Stimulated activated naive CD8-positive, alpha-beta T cell treated with anti-CD3 and anti-CD28 coated beads, Interleukin-15, Interleukin-2, amounts not matched to agents 100 U/mL and 50 U/mL, for 24 hours (primary cell): Measurements from ENCODE around the gene PGM1.
"Not testable (repeated sequence)": the region's sequence is repeated elsewhere in the genome, so short reads cannot be mapped to it uniquely, and the experiment has no call there.

Source experiments
- ATAC-seq: fragments of 150-1000 bp; cut with Tn5 transposase; one replicate; pipeline ENCODE4 v1.10.0; 2021
- DNase-seq: peaks from one replicate; pipeline ENCODE4 v3.0.0; 2021

The PGM1 gene

DNA sequence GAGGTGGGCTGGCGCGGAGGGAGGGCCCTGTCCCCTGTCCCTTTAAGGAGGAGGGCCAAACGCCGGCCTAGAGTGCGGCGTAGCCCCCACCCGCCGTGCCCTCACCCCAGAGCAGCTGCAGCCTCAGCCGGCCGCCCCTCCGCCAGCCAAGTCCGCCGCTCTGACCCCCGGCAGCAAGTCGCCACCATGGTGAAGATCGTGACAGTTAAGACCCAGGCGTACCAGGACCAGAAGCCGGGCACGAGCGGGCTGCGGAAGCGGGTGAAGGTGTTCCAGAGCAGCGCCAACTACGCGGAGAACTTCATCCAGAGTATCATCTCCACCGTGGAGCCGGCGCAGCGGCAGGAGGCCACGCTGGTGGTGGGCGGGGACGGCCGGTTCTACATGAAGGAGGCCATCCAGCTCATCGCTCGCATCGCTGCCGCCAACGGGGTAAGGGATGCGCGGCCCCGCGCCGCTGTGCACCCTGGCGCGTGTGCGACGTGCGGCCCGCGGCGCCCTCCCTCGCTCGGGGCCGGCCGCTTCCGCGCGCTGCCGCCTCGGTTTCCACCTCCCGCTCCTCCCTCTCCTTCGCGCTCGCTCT lies at the start of gene PGM1:
Gene PGM1 (plus strand): TSS at position 109 of the 583 bp plus-strand sequence. CDS start 78 bp downstream, at position 187.
- DNase-seq (peak; percentile 81), ATAC-seq (peak; percentile 82)

GRCh38 chr1:63545780-63546179 lies 47.4 kb upstream of the PGM1 start:
- no peak for DNase-seq
- ATAC-seq, result no peak

- no peak for ATAC-seq
- DNase-seq, result no peak
Measured at GRCh38 chr1:63547621-63548294, 45.5 kb upstream of the PGM1 start.

DNA sequence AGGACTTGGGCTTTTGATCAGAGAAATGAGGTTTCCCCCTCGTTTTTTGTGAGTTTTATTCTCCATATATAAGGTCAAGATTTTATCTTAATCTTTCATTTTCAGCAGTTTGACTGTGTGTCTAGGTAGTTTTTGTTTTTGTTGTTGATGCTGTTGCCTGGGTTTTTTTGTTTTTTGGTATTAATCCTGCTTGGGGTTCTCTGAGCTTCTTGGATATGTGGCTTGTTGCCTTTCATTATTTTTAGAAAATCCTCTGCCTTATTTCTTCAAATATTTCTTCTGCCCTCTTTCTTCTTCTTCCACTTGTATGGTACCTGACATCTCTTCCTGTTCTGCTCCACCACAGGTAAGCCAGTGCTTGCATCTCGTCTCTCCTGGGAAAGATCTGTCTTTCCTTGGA lies 44.9 kb upstream of the PGM1 start:
- DNase-seq, result no peak
- no peak for ATAC-seq

DNA sequence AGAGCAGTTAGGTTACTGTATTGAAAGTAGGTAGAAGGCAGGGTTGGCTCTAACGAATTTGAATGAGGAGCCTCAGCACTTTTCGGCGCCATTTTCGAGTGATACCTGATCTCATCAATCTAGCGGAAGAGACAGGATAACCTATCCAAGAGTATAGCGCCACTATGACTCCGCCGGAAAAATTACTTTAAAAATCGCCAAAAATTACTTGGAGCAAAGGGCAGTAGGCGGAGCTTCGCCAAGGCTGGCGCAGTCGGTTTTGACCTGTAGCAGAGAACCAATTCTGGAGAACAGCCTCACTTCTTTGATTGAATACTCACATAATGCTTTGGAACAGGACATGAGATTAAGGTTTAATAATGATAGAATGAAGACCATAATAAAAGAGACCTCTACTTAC lies 44.3 kb upstream of the PGM1 start:
- ATAC-seq (no peak), DNase-seq (no peak)

DNA sequence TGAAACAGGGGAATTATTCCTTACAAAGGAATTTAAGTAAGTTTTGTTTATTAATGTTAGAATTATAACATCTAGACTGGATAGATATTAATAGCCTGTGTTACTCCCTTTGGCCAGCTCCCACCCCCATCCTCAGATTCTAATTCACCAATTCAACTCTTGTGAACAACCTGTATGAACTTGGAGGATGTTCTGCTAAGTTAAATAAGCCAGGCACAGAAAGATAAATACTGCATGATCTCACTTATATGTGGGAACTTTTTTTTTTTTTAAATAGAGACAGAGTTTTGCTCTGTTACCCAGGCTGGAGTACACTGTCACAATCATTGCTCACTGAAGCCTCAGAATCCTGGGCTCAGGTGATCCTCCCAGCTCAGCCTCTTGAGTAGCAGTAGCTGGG lies 37.7 kb upstream of the PGM1 start:
- ATAC-seq, result no peak
- no peak for DNase-seq

- peak; percentile 39 for DNase-seq
- ATAC-seq, result no peak
Measured at GRCh38 chr1:63557365-63557987, 35.7 kb upstream of the PGM1 start.

DNA sequence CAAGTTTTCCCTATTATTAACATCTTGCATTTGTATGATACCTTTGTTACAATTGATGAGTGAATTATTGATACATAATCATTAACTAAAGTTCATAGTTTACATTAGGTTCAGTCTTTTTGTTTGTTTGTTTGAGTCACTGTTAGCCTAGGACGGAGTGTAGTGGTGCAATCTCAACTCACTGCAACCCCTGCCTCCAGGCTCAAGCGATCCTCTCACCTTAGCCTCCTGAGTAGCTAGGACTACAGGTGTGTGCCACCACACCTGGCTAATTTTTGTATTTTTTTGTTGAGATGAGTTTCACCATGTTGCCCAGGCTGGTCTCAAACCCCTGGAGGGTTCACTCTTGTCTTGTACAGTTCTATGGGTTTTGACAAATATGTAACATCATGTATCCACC lies 33.9 kb upstream of the PGM1 start:
- DNase-seq (no peak), ATAC-seq (no peak)

GRCh38 chr1:63563745-63564144 lies 29.5 kb upstream of the PGM1 start:
- ATAC-seq (no peak), DNase-seq (no peak)

DNA sequence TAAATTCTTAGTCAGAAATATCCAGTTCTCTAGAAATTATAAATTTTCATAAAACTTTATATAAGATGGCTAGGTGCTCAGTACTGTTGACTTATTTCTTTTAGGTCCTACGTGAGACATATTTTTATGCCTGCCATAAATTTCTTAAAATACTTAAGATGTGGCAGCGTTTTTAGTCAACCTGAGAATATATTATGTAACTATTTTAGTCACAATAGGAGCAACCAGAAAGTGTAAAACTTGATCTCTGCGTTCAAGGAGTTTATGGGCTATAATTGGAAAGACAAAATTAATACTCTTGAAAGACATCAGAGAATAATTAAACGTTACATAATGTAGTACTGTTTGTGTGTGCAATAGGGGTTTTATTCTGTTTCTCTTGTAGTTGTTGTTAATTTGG lies 24.1 kb upstream of the PGM1 start:
- DNase-seq (no peak), ATAC-seq (no peak)

DNA sequence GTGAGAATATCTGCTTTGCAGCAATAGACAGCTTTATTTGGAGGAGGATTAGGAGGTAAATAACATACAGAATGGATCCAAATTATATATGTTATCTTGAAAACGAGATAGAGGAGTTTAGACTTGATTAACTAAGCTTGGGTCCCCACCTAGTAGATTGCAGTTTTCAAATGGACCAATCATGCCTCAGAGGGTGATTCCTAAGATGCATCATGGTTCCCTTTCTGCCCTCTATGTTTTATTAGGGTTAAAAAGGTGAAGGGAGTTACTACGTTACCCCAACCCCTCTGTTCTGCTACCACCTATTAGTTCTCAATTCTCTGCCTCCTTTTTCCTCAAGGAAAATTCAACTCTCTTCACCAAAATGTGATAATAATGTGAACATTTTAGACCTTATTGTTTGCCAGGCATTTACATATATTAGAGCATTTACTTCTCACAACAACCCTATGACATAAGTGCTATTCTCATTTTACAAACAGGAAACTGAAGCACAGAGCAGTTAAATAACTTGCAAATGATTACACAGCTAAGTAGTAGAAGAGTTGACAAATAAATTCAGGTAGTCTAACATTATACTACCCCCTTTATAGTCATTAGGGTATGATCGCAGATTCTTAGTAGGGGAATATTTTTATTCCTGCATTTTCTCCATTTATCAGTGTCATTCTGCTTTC lies 23.4 kb upstream of the PGM1 start:
- DNase-seq, result no peak
- ATAC-seq, result no peak

DNA sequence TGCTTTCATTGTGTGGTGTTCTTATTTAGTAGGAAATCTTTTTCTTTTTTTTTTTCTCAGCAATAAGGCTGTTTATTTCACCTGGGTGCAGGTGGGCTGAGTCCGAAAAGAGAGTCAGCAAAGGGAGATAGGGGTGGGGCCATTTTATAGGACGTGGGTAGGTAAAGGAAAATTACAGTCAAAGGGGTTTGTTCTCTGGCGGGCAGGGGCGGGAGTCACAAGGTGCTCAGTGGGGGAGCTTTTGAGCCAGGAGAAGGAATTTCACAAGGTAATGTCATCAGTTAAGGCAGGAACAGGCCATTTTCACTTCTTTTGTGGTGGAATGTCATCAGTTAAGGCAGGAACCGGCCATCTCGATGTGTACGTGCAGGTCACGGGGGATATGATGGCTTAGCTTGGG lies 20.5 kb upstream of the PGM1 start:
- ATAC-seq, DNase-seq: not testable (repeated sequence)

- not testable (repeated sequence) for DNase-seq
Measured at GRCh38 chr1:63574203-63574796, 18.9 kb upstream of the PGM1 start.

DNA sequence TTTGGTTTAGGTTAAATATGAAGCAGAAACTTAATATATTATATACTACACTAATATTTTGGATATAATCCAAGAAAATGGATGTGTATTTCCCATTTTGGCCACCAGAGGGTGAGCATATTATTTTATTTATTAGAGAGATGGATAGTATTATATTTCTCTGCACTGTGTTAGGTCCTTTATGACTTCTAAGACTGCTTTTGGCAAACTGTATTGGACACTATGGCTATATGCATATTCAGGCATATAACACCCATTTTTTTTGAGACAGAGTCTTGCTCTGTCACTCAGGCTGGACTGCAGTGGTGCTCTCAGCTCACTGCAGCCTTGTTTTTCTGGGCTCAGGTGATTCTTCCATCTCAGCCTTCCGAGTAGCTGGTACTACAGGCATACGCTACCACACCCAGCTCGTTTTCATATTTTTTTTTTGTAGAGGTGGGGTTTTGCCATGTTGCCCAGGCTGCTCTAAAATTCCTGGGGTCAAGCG lies 17.8 kb upstream of the PGM1 start:
- no peak for ATAC-seq
- DNase-seq, result no peak

More at GRCh38 chr1:63574203-63574796, 18.9 kb upstream of the PGM1 start:
- not testable (repeated sequence) for ATAC-seq

- not testable (repeated sequence) for DNase-seq, ATAC-seq
Measured at GRCh38 chr1:63586326-63586725, 6.9 kb upstream of the PGM1 start.

GRCh38 chr1:63590166-63590560 lies 3.0 kb upstream of the PGM1 start:
- no peak for DNase-seq

GRCh38 chr1:63592536-63593302 lies 492 bp upstream of the PGM1 start:
- DNase-seq (no peak), ATAC-seq (peak; percentile 65)

More at GRCh38 chr1:63590166-63590560, 3.0 kb upstream of the PGM1 start:
- no peak for ATAC-seq

- DNase-seq (peak; percentile 80), ATAC-seq (peak; percentile 60)
Measured at GRCh38 chr1:63593886-63594605, 835 bp downstream of the PGM1 start.

DNA sequence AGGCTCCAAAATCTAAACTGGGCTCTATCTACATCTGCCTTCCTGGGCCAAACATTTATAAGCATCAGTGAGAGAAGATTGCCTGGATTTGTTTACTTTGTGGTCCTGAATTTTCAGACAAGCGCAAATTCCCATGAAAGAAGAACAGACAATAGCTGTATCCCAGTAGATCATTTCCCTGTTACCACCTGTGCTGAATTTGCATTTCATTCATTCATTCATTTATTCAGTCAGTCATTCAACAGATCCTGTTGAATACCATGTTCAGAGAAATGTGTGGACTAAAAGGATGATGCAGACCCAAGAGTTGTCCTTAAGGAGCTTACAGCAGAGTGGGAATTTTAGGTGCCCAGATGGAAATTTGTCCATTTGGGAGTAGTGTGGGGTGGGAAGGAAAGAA lies 2.2 kb downstream of the PGM1 start:
- ATAC-seq (no peak), DNase-seq (no peak)

DNA sequence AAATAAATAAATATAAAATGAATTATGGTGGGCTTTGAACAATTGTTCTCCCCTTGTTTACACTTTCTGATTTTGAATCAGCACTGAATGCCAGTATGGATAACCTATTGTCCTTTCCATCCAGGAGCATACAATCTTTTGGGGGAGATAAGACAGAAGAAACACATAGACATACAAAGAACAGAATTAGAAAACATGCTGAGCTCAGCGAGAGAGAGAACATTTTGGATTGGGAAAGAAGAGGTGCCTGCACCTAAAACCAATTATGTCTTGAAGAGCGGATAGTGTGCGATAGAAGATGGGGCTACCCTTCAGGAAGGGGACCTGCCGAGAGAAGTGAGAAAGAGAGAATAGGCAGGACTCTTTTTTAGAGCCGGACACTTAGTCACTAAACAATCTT lies 6.6 kb downstream of the PGM1 start:
- DNase-seq (no peak), ATAC-seq (no peak)

- no peak for ATAC-seq
- DNase-seq, result no peak
Measured at GRCh38 chr1:63600248-63600647, 7.0 kb downstream of the PGM1 start.
